ENCODE data around the gene SMYD3. TPM values are rescaled to one million over a fixed set of nuclear protein-coding genes. Genes with fewer than 3 reads are reported as not detected.

The SMYD3 gene
- polyA plus RNA-seq, 1 donor from 2014 or later = 48.6 TPM

DNA sequence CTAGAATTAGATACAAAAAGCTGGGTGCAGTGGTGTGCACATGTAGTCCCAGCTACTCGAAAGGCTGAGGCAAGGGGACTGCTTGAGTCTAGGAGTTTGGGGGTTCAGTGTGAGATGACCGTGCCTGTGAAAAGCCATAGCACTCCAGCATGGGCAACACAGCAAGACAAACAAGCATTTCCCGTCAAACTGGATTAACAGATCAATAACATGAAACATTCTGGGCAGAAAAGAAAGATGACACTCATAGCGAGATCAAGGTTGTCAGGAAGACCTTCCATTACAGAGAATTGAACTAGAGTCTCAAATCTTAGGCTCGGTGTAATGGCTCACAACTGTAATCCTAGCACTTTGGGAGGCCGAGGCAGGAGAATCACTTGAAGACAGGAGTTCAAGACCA lies 45.0 kb upstream of the SMYD3 start:
- Histone ChIP-seq H3K27ac (ENCODE audit: low read length) (no peak overlapping the region), H3K36me3 (ENCODE audit: insufficient read depth, low read length) (no peaks in the 10 kb centered on the region), H4K20me1 (ENCODE audit: insufficient read depth) (no peaks in the 10 kb centered on the region), H2AFZ (ENCODE audit: low read depth, low read length) (no peak overlapping the region), H3K4me3 (ENCODE audit: low read length) (no peak overlapping the region), H3K4me2 (ENCODE audit: low read length) (no peak overlapping the region), H3K79me2 (replicated peaks; ENCODE audit: insufficient read depth, low read length) (no peaks in the 10 kb centered on the region), H3F3A (ENCODE audit: insufficient read depth, low read length, poor library complexity, severe bottlenecking) (no peaks in the 10 kb centered on the region), H3K27me3 (ENCODE audit: insufficient read depth, low read depth, low read length) (no peaks in the 10 kb centered on the region), H3K9me3 (ENCODE audit: low read length) (no peaks in the 10 kb centered on the region), H3K9ac (ENCODE audit: low read length) (no peak overlapping the region), H3K9me2 (ENCODE audit: insufficient read depth, low read length) (no peaks in the 10 kb centered on the region)
- no peak for TF ChIP-seq POLR2AphosphoS5 (IDR thresholded peaks at IDR 0.05)
- TF ChIP-seq CTCF (IDR thresholded peaks at IDR 0.05; ENCODE audit: poor library complexity, severe bottlenecking) = no peak
- no peak for TF ChIP-seq EZH2 (IDR thresholded peaks at IDR 0.05; ENCODE audit: borderline replicate concordance, insufficient read depth, low read length, poor library complexity, severe bottlenecking)
- no peak for TF ChIP-seq MXI1 (conservative IDR thresholded peaks at IDR 0.05; ENCODE audit: poor library complexity, severe bottlenecking)
- TF ChIP-seq SMC3 (conservative IDR thresholded peaks at IDR 0.05; ENCODE audit: poor library complexity) = no peak
- TF ChIP-seq TAF1 (IDR thresholded peaks at IDR 0.05; ENCODE audit: low read depth) = no peak
- no peak for TF ChIP-seq RAD21 (conservative IDR thresholded peaks at IDR 0.05)
- no peak for TF ChIP-seq EP300 (conservative IDR thresholded peaks at IDR 0.05; ENCODE audit: poor library complexity, severe bottlenecking)
- TF ChIP-seq REST (IDR thresholded peaks at IDR 0.05; ENCODE audit: borderline replicate concordance) = no peak

DNA sequence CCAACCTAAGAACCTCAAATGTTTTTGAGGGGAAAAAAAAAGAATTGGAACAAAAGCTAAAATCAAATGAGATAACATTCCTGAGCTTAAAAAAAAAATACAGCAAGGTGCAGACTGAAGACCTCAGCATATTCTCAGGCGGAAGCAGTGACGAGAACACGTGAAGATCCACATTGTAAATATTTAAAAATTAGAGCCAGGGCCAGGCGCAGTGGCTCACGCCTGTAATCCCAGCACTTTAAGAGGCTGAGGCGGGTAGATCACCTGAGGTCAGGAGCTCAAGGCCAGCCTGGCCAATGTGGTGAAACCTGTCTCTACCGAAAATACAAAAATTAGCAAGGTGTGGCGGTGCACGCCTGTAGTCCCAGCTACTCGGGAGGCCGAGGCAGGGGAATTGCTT lies 43.3 kb upstream of the SMYD3 start:
- no peak overlapping the region for H3K27ac ChIP-seq (ENCODE audit: low read length)
- no peaks in the 10 kb centered on the region for H3K9me2 ChIP-seq (ENCODE audit: insufficient read depth, low read length)
- H3K9ac ChIP-seq (ENCODE audit: low read length) = no peak overlapping the region
- H2AFZ ChIP-seq (ENCODE audit: low read depth, low read length) = no peak overlapping the region
- H3F3A ChIP-seq (ENCODE audit: insufficient read depth, low read length, poor library complexity, severe bottlenecking) = no peaks in the 10 kb centered on the region
- no peaks in the 10 kb centered on the region for H3K79me2 ChIP-seq (replicated peaks; ENCODE audit: insufficient read depth, low read length)
- no peaks in the 10 kb centered on the region for H3K27me3 ChIP-seq (ENCODE audit: insufficient read depth, low read depth, low read length)
- TF ChIP-seq REST (IDR thresholded peaks at IDR 0.05; ENCODE audit: borderline replicate concordance) = no peak
- TF ChIP-seq RAD21 (conservative IDR thresholded peaks at IDR 0.05) = no peak
- no peak overlapping the region for H3K4me3 ChIP-seq (ENCODE audit: low read length)
- H3K36me3 ChIP-seq (ENCODE audit: insufficient read depth, low read length) = no peaks in the 10 kb centered on the region
- H4K20me1 ChIP-seq (ENCODE audit: insufficient read depth) = no peaks in the 10 kb centered on the region
- H3K4me2 ChIP-seq (ENCODE audit: low read length) = no peak overlapping the region
- H3K9me3 ChIP-seq (ENCODE audit: low read length) = no peaks in the 10 kb centered on the region

All from neural cell (in vitro differentiated cells).